HG03108 (cell line): ENCODE results near the gene RAB11FIP3.

Source experiments
- ATAC-seq: cut with Tn5 transposase; IDR thresholded peaks from one replicate; pipeline ENCODE4 v1.9.1; 2021; ENCODE audit warnings: moderate library complexity; ENCODE audit not compliant: unreplicated experiment

The RAB11FIP3 gene

GRCh38 chr16:564690-565418 lies 139.4 kb downstream of the RAB11FIP3 start:
- ATAC-seq = no peak

- ATAC-seq = no peak
Observed at GRCh38 chr16:565419-566330, 140.2 kb downstream of the RAB11FIP3 start.

GRCh38 chr16:566475-567372 lies 141.3 kb downstream of the RAB11FIP3 start, which contains the start of gene NHLRC4:
Gene NHLRC4 (plus strand): TSS chr16:567005. CDS start chr16:568048, 1,043 bp downstream.
- ATAC-seq = peak; percentile 59

GRCh38 chr16:567373-568256 lies 142.2 kb downstream of the RAB11FIP3 start:
- ATAC-seq = no peak

- ATAC-seq = no peak
Observed at GRCh38 chr16:568401-569258, 143.2 kb downstream of the RAB11FIP3 start.

- no peak for ATAC-seq
Observed at GRCh38 chr16:569445-570254, 144.2 kb downstream of the RAB11FIP3 start, which contains the start of gene PIGQ. Gene PIGQ (plus strand): TSS chr16:569968. CDS start chr16:574075, 4,107 bp downstream.
